GM21825 (cell line): ENCODE data around the gene GOSR2.
"Not testable (repeated sequence)": the region's sequence is repeated elsewhere in the genome, so short reads cannot be mapped to it uniquely, and the experiment has no call there.

Experiments
- ATAC-seq: cut with Tn5 transposase; IDR thresholded peaks from one replicate; pipeline ENCODE4 v1.9.1; 2021; ENCODE audit warnings: mild to moderate bottlenecking, moderate library complexity; ENCODE audit not compliant: unreplicated experiment

Gene GOSR2

DNA sequence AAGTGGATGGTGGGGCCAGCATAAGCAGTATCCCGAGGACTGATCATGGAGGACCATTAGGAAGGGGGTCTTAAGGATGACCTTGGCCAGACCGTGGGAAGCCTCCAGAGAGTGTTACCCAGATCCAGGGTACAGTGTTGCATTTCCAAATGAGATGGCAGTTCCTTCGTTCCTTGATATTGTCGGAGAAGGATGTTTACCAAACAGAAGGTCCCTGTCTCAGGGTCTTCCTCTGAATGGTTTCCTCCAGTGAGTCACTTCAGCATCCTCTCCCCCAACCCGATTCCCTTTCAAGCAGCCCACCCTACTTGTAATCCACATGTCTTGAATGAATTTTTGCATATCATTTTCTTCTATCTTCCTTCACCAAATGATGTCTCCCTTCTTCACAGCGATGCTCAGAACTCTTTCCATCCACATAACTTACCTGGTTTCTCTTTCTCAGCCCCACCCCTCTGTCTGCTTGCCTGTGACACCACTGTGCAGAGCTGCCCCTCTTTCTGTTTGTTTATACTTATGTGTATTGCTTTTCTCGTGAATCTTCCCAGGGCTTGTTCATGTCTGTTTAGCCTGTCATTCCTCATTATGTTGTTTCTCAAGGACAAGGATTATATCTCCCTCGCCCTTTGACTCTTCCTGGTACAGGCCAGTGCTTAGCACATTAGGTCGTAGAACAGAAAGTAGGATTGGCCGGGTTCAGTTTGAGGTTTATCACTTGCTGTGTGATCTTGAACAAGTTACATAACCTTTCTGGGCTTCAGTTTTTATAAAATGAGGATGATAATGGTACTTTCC lies 5.7 kb downstream of the GOSR2 start:
- ATAC-seq: no peak

- no peak for ATAC-seq
Observed at GRCh38 chr17:46929413-46929812, 6.5 kb downstream of the GOSR2 start.

- no peak for ATAC-seq
Observed at GRCh38 chr17:46930051-46930450, 7.1 kb downstream of the GOSR2 start.

DNA sequence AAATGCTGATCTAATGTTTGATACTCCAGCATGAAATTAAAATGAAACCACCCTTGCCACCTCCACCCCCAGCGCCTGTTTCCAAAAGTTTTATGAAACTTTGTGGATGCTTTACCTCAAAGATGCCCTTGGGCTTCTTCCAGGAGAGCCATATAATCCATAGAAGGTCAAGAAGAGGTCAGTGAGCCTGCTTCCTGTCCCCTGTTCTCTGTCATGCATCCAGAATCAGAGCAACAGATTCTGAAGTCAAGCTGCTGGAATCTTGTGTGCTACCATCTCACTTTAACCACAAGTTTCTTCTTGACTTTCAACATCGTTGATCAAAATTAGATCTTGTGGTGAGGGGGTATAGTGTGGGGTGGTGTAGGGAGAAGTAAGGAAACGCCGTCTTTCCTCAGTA lies 8.6 kb downstream of the GOSR2 start:
- no peak for ATAC-seq

GRCh38 chr17:46935658-46936266 lies 12.8 kb downstream of the GOSR2 start:
- no peak for ATAC-seq

DNA sequence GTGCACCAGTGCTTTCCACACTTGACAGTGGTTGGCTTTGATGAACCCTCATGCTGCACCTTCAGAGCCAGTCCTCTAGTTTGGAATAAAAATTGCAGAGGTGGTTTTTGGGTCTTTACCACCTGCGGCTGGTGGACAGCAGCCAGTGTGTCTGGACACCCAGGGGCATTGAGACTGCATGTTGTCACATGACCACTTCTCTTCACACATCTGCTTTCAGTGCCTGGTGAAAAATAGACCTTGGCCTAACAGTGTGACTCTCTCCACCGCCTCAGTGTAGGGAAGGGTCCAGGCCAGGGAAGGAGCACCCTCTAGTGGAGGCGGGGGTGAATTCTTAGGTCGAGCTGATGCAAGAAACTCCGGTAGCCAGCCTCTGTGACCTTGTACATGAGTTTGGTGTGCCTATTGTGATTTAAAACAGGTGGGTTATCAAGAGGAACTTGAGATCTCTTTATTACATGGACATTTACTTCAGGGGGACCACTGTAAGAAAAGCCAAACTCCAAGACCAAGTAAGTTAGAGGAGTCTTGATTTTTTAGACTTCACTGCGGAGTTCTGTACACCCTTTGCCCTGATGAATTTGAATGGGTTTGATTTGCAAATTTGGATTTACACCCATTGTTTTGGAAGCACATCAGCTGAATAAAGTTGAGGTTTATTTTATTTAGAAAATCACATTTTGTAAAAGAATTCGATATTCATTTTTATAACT lies 17.9 kb downstream of the GOSR2 start:
- peak; percentile 54 for ATAC-seq

- ATAC-seq: no peak
Observed at GRCh38 chr17:46942441-46943217, 19.7 kb downstream of the GOSR2 start.

DNA sequence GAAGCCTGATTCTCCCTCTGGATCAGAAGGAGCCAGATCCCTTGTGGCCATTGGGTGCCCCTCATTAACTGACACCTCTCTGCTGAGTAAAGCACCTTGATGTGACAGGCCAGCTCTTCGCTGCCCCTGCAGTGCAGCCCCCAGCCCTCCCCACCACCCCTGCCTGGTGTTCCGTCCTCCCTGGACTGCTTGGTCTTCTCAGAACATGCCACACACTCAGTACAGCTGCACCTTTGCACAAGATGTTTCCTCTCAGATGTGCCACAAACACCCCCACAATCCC lies 20.2 kb downstream of the GOSR2 start:
- ATAC-seq: no peak

GRCh38 chr17:46943501-46944393 lies 20.8 kb downstream of the GOSR2 start:
- ATAC-seq: no peak

GRCh38 chr17:46944931-46945330 lies 22.0 kb downstream of the GOSR2 start:
- no peak for ATAC-seq

- ATAC-seq: no peak
Observed at GRCh38 chr17:46947216-46947615, 24.3 kb downstream of the GOSR2 start.

- ATAC-seq: no peak
Observed at GRCh38 chr17:46948544-46948943, 25.6 kb downstream of the GOSR2 start.

DNA sequence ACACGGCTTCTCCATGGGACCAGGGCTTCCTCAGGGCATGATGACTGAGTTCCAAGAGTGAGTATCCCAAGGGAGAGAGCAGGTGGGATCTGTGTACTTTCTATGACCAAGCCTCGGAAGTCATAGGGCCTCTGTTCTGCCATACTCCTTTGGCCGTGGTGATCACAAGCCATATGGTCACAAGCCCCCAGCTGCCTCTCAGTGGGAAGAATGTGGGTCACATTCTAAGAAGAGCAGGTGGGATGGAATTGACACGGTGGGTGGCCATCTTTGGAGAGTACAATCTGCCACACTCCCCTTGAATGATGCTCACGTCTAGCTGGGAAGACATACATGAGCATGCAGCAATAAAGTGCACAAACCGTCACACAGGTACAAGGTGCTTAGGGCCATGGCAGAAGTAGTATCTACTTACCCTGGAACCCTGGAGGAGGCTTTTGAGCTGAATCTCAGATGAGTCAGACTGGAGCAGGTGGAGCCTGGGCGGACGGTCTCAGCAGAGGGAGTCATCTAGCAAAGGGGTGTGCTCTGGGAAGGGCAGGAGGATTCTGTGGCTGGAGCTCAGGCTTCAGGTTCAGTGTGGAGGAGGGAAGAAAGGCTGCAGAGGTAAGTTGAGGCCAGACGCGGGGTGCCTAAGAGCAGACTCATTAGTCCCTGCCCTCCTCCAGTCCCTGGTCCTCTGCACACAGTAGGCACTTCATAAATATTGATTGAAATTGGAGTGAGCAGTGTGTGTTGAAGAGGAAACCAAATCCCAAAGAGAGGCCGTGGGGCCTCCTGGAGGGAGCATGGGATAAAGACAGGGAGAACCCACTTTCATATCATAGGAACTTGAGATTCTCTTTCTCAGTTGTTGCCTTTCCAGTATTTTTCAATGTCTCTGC lies 26.6 kb downstream of the GOSR2 start:
- ATAC-seq: no peak

GRCh38 chr17:46950342-46950996 lies 27.5 kb downstream of the GOSR2 start:
- no peak for ATAC-seq

- ATAC-seq: no peak
Observed at GRCh38 chr17:46950997-46951621, 28.1 kb downstream of the GOSR2 start.

DNA sequence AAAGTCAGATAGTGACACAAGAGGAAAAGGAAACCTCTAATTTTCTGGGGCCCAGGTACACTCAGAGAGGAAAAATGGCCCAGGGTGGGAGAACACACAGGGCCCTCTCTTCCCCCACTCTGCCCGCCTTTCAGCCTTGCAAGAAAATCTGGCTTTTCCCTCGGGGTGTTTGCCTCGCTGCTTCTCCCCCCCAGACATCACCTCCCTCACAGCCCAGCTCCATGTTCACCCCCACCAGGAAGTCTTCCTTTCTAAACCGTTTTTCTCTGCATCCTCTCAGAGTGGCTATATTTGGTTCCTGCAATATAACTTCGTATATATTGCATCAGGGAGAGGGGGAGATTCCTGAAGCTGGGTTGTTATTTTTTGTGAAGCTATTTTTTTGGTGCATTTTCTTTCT lies 28.7 kb downstream of the GOSR2 start:
- ATAC-seq: no peak

DNA sequence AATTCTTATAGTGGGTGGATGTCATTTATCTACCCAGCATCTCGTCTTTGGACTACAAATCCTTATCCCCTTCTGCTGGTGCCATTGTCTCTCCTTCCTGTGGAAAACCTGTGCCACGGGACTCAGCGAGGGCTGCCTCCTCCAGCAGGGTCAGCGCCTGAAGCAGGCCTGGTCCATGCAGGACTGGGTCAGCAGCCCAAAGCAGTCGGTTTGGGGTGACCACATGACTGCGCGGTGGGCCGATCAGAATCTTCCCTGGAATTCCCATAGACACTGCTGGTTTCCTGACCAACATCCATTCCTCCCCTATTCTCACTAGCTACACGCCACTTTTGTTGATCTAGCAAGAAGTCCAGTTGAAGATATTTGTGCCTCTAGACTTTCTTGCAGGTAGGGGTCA lies 29.2 kb downstream of the GOSR2 start:
- ATAC-seq: no peak

GRCh38 chr17:46953191-46953590 lies 30.2 kb downstream of the GOSR2 start:
- ATAC-seq: not testable (repeated sequence)
